GM12801 (cell line): ENCODE results near the gene DIS3L2.

Source experiments
- TF ChIP-seq, protein P1 (sequence below): IDR thresholded peaks from one replicate; pipeline ENCODE4 v1.5.1; 2011; ENCODE audit warnings: control low read depth; ENCODE audit not compliant: insufficient read length; ENCODE audit errors: extremely low read depth

Gene DIS3L2

DNA sequence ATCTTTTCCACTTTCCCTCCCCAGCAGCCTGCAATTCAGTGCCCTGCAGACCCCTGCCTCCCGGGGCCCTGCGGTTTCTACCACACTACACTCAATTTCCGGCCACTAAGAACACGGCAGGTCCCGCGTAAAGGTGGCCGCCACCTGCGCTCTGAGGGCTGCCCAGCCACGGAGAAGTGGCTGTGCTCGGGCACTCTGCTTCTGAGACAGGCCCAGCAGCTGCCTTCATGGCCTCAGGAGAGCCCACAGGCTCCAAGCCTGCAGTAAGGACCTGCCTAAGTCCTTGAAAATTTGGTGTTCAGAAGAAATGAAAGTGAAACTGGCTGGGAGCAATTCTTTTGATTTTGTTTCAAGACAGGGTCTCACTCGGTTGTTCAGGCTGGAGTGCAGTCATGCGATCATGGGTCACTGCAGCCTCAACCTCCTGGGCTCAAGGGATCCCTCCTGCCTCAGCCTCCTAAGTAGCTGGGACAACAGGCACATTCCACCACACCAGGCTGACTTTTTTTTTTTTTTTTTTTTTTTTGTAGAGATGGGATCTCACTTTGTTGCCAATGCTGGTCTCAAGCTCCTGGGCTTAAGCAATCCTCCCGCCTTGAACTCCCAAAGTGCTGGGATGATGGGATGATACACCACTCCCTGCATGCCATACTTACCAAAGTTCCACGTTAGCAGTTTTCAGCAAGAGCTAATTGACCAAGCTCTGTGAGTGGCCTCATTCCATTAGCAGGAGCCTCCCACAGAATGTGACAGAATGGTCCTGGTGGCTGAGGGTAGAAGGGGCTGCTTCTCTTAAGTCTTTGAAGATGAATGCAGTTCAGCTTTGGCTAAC, 402.5 kb downstream of the DIS3L2 start:
- TF ChIP-seq, protein P1, sequence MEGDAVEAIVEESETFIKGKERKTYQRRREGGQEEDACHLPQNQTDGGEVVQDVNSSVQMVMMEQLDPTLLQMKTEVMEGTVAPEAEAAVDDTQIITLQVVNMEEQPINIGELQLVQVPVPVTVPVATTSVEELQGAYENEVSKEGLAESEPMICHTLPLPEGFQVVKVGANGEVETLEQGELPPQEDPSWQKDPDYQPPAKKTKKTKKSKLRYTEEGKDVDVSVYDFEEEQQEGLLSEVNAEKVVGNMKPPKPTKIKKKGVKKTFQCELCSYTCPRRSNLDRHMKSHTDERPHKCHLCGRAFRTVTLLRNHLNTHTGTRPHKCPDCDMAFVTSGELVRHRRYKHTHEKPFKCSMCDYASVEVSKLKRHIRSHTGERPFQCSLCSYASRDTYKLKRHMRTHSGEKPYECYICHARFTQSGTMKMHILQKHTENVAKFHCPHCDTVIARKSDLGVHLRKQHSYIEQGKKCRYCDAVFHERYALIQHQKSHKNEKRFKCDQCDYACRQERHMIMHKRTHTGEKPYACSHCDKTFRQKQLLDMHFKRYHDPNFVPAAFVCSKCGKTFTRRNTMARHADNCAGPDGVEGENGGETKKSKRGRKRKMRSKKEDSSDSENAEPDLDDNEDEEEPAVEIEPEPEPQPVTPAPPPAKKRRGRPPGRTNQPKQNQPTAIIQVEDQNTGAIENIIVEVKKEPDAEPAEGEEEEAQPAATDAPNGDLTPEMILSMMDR = no peak

DNA sequence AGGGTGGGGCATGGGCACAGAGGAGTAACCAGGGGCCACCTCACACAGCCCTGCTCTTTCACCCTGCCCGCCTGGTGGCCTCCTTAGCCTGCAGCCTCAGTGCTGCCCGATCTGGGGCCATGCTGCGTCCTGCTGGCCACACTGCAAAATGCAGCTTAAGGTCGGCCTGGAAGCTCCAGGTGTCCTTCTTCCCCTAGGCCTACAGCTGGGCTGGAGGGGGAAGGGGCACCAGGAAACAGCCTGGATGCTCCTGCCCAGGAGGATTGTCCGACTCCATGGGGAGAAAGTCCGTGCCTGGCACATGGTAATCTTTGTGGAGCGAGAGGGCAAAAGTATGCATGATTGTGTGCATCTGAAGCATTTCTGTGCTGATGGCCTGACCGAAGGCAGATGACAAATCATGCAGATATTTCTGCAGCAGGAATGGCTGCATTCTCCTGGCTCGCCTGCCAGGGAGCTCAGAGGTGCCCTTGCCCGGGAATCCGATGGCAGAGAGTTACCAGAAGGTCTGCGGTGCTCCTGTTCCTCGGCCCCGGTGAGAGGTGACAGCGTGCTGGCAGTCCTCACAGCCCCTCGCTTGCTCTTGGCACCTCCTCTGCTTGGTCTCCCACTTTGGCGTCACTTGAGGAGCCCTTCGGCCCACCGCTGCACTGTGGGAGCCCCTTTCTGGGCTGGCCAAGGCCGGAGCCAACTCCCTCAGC, 404.3 kb downstream of the DIS3L2 start:
- TF ChIP-seq, protein P1 = no peak

DNA sequence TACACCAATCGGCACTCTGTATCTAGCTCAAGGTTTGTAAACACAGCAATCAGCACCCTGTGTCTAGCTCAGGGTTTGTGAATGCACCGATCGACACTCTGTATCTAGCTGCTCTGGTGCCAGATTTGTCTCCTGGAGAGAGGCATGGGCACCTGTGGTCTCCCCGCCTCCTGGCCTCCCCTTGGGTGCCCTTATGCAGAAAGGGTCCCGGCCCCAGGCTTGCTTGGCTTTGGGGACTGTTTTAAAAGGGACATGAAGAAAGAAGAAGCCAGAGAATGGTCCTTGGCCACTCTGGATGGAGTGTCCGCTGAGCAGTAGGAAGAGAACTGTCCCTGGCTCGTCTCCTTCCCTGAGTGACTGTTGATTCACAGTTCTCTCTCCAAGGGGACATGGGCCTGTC, 405.5 kb downstream of the DIS3L2 start:
- TF ChIP-seq, protein P1 = no peak

DNA sequence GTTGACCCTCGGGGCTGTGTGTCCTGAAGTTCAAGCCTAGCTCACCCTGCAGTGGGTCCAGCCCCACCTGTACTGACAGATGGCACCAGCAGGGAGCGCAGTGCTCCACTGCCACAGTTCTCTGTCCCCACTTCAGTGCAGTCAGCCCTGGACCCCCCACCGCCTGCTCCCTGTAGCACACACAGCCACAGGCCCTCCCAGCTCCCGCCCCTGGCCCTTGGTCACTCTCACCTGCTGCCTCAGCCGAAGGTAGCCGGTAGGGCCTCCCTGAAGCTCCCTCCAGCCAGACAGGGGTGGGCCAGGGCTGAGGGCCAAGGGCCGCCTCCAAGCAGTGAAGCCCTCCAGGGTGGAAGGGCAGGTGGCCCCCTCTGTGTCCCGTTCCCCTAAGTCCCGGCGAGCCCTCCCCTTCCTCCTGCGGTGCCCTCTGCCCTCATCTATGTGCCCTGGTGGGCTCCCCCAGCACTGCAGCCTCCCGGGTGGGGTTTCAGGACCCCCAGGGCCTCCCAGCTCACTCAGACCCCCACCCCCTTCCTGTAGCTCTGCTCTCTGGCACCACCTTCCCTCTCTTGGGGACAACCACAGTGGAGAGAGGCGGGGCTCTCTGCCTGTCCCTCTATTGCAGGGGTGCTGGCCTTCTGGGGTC, 406.2 kb downstream of the DIS3L2 start:
- TF ChIP-seq, protein P1 = no peak

DNA sequence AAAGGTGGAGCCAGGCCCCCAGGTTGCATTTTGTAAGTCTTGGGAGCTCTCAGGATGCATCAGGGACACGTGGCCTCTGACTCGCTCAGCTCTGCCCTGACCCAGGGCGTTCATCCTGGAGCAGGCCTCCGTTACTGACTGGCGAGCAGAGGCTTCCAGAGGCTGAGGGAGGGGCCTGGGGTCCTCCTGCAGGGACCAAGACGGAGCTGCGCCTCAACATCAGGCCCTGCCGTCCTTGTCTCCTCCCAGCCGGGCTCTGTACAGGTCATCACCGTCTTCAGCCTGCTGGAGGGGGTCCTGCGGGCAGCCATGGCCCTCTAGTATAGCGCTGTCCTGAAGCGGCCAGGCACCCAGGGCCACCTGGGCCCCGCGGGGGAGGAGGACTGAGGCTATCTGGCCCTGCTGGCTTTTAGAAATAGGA, 406.8 kb downstream of the DIS3L2 start:
- TF ChIP-seq, protein P1 = no peak

DNA sequence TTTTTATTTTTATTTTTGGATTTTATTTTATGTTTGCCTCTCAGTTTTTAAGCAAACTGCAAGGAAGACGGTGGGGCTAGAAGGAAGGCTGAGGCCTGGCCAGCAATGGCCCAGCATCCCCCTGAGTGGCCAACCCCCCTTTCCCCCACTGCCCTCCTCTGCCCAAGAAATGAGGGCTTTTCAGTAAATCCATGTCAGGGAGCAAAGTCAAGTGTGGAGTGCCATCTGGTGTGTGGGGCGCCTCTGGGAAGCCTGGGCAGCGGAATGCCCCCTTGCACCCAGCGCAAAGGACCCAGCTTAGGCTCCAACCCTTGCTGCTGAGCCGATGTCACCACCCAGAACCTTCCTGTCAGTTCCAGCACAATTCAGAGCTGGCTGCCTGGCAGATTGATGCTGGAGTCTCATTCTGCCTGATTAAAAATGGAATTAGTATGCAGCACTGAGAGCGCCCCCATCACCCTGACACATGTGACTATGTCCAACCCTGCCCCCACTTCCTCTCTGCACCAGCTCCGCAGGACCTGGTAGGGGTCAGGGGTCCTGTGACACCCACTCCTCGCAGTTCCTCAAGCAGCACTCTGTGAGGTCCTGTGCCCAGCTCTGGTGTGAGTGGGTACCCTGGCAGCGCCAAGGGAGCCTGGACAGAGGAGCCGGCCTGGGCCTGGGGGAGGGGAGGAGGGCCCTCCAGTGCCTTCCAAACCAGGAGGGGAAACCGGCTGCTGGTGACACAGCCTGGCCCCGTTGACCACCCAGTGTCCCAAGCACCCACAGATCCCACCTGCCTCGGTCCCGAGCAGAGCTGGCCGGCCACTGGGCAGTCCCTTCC, 407.8 kb downstream of the DIS3L2 start:
- TF ChIP-seq, protein P1 = no peak
